Measurements from ENCODE around the gene OVOL3.

OVOL3 gene

DNA sequence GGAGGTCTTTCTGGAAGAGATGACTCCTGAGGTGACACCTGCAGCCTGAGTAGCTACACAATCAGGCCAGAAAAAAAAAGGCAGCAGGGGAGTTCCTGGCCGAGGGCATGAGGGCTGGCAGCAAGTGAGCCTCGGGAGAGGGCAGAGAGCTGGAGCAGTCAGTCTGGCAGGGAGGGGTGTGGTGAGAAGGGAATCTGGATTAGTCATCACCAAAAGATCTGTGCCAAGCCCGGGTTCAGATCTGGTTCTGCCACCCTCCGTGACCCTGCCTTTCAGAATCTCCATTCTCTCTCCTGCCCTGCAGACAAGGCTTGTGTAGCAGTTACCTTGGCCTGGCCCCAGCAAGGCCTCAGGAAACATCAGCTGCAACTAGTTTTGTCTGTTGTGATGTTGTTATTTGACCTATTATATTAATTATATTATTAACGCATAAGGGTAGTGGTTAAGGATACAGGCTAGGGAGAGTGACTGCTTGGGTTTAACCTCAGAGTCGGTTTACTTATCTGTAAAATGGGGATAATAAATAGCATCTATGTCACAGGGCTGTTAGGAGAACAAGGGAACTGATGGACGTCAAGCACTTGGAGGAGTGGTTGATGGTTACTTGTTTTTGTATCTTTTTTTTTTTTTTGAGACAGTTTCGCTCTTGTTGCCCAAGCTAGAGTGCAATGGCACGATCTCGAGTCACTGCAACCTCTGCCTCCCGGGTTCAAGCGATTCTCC is 26.2 kb downstream of the OVOL3 start:
- DNase-seq, result no peak

- DNase-seq, result no peak
Measured at GRCh38 chr19:36139120-36139472, 28.2 kb downstream of the OVOL3 start.

DNA sequence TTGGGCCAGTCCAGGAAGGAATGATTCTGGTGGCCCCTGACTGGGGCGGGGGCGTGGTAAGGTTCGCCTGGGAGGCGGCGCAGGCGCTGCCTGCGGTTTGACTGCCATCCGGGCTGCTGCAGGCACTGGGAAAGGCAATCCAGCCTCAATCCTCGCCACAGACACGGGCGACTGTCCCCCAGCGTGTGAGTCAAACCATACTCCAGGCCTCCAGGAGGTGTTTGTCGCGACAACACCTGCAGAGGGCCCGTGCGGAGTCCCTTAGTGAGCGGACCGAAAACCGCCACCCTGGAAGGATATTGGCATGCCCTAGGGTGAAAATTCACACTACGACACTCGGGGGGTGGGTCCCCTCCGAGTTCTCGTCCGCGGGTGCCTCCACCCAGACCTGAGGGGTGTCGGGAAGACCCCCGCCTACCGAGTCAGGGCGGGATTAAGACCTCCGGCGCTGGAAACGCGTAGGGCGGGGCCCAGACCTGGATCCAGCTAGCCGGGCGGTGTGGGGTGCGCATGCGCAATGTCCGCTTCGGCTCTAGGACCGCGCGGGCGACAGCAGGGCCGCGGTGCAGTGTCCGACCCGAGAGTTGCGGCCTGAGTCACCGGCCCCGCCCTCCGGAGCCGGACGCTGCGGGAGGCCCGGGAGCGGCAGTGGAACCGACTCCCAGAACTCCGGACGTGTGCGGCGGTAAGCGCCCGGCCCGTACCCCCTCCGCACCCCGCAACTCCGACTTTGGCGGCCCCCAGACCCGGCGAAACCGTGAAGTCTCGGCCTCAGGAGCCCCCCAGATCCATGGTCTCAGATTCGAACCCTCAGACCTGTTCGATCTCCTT is 28.7 kb downstream of the OVOL3 start, which contains the start of gene CAPNS1:
Gene CAPNS1, plus strand, starts transcription at position 594 of the 831 bp plus-strand sequence. CDS start 946 bp downstream, outside the sequence.
- DNase-seq, result peak; percentile 89

GRCh38 chr19:36140304-36141038 is 29.5 kb downstream of the OVOL3 start:
- DNase-seq, result peak; percentile 55

- DNase-seq, result peak; percentile 55
Measured at GRCh38 chr19:36141039-36141927, 30.3 kb downstream of the OVOL3 start.

DNA sequence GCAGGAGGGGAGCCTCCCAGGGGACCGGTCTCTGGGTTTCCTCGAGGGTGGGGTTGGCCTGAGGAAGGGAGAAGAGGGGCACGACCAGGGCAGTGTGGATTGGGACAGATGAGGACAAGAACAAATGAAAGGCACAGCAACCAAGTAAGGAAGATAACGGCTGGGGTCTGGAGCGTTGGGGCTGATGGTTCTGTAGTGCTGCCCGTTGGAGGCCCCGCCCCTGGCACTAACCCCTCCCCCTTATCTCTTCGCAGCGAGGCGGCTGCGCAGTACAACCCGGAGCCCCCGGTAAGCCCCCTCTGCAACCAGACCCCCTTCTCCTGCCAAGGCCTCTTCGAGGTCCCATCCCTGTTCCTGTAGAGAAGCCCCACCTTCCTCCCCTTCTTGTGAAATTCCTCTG is 31.1 kb downstream of the OVOL3 start:
- no peak for DNase-seq

DNA sequence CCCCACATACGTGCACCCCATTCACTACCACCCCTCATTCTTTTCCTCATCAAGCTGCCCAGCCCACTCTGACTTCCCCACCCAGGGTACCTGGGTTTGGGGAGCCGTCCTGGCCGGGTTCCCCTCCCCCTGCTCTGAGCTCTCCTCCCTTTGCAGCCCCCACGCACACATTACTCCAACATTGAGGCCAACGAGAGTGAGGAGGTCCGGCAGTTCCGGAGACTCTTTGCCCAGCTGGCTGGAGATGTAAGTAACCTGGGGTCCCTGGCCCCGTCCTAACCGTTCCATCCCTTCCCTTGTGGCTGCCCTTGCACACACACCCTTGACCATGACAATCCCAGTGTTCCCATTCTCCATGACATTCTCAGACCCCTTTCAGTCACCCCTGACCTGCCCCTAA is 31.6 kb downstream of the OVOL3 start:
- no peak for DNase-seq

- no peak for DNase-seq
Measured at GRCh38 chr19:36144624-36145023, 33.7 kb downstream of the OVOL3 start.

GRCh38 chr19:36149673-36150406 is 38.9 kb downstream of the OVOL3 start:
- no peak for DNase-seq

DNA sequence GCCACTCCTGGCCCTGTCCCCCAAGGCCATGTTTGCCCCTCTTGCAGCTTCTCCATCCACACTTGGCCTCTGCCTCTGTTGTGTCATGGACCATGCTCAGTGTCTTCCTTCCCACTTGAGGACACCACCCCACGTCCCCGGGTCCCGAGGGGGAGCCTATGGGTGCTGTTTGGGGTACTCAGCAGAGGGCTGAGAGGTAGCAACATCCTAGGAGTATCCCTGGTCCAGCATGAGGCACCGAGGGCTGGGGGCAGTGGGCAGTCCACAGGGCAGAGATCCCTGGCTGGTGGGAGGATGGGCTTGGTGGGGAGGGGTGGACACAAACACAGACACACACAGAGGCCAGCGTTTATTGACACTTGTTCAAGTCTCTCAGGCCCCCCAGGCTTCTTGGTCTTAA is 39.6 kb downstream of the OVOL3 start:
- no peak for DNase-seq

DNA sequence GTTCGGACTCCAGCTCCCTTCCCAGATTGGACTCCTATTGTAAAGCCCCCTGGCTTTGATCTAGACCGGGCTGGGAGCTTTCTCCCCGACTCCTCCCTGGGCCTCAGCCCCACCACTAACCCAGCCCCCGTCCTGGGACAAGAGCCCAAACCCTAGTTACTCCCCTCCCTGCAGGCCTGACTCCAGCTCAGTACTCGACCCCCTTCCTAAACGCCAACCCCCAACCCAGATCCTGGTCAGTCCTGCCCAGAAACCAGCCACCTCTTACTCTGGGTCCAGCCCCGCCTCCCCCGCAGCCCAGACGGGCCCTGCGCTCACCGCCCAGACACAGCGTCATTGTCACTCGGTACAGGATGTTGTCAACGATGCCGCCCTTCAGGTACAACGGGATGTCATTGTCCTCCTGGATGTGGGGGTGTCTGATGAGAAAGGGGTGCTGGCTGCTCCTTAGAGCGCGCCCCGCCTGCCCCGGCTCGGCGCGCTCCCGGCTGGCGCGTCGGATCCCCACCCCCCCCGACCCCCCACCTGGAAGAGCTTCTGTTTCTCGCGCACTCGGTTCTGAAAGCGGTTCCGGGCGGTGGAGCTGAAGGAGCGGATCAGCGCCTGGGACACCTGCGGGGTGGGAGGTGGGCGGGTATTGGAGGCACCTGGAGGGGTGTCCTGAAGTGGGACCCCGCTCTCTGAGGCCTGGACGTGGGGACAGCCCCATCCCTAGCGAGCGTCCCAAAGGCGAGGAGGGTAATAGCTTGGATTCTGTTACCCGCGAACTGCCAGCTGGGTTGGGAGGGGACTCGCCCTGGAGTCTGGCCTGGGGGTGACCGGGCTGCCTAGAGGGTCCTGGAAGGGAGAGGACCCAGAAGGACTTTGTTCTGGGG is 40.4 kb downstream of the OVOL3 start:
- DNase-seq, result no peak

GRCh38 chr19:36152019-36152351 is 41.0 kb downstream of the OVOL3 start:
- DNase-seq, result no peak

- no peak for DNase-seq
Measured at GRCh38 chr19:36152352-36153091, 41.6 kb downstream of the OVOL3 start, which contains the start of gene COX7A1. COX7A1 (minus strand) TSS chr19:36152447; CDS start chr19:36152407, 40 bp downstream.

- DNase-seq, result no peak
Measured at GRCh38 chr19:36153126-36153525, 42.2 kb downstream of the OVOL3 start.

DNA sequence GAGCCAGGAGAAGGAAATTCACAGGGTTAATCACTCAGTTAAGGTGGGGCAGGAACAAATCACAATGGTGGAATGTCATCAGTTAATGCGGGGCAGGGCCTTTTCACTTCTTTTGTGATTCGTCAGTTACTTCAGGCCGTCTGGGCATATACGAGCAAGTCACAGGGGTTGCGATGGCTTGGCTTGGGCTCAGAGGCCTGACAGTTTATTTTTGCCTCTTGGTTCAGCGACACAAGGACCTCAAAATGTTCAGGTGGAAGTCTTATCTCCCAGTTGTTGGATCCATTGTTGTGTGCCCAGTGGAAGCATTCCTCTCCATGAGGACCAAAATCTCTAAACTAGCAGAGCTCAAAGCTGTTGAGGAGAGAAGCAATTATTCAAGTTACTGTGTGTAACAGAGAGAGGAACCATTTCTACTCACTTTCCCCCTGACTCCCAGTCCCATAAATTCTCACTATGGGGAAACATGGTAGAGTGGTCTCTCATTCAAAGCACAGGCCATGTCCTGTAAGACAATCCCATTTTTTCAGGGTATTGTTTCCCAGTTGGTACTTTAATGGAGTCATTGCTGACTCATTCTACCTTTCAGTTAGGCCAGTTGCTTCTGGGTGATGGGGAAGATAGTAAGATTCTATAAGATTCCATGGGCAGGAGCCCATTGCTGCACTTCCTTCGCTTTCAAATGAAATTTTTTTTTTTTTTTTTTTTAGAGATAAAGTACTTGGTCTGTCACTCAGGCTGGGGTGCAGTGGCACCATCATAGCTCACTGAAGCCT is 50.1 kb downstream of the OVOL3 start:
- DNase-seq, result no peak

Measured in NCI-H510A (cell line).